HG03064 (cell line): ENCODE results near the gene TMEM43.
"Not testable (repeated sequence)": the region's sequence is repeated elsewhere in the genome, so short reads cannot be mapped to it uniquely, and the experiment has no call there.

ENCODE experiments used
- ATAC-seq: cut with Tn5 transposase; IDR thresholded peaks from one replicate; pipeline ENCODE4 v1.9.1; 2021; ENCODE audit warnings: low read depth; ENCODE audit not compliant: unreplicated experiment

TMEM43 gene

GRCh38 chr3:14120921-14121448 lies 3.9 kb upstream of the TMEM43 start:
- not testable (repeated sequence) for ATAC-seq

- no peak for ATAC-seq
Observed at GRCh38 chr3:14121859-14122258, 3.0 kb upstream of the TMEM43 start.

GRCh38 chr3:14122301-14122700 lies 2.6 kb upstream of the TMEM43 start:
- ATAC-seq = no peak

GRCh38 chr3:14123308-14124222 lies 1.3 kb upstream of the TMEM43 start:
- no peak for ATAC-seq

GRCh38 chr3:14124223-14124614 lies 633 bp upstream of the TMEM43 start:
- ATAC-seq = peak; percentile 34

GRCh38 chr3:14125193-14126016 lies 553 bp downstream of the TMEM43 start:
- ATAC-seq = peak; percentile 16

- no peak for ATAC-seq
Observed at GRCh38 chr3:14126017-14126886, 1.4 kb downstream of the TMEM43 start.

GRCh38 chr3:14126887-14127505 lies 2.1 kb downstream of the TMEM43 start:
- no peak for ATAC-seq

GRCh38 chr3:14127516-14128161 lies 2.8 kb downstream of the TMEM43 start:
- ATAC-seq = no peak

GRCh38 chr3:14128724-14129123 lies 3.9 kb downstream of the TMEM43 start:
- ATAC-seq = no peak

GRCh38 chr3:14129296-14129695 lies 4.4 kb downstream of the TMEM43 start:
- ATAC-seq = no peak

- no peak for ATAC-seq
Observed at GRCh38 chr3:14130230-14130629, 5.4 kb downstream of the TMEM43 start.

GRCh38 chr3:14130707-14131106 lies 5.9 kb downstream of the TMEM43 start:
- ATAC-seq = no peak

- ATAC-seq = no peak
Observed at GRCh38 chr3:14131134-14131533, 6.3 kb downstream of the TMEM43 start.

- no peak for ATAC-seq
Observed at GRCh38 chr3:14132120-14132519, 7.3 kb downstream of the TMEM43 start.

- ATAC-seq = no peak
Observed at GRCh38 chr3:14132689-14133088, 7.8 kb downstream of the TMEM43 start.

- ATAC-seq = no peak
Observed at GRCh38 chr3:14133188-14133800, 8.4 kb downstream of the TMEM43 start.

GRCh38 chr3:14133876-14134275 lies 9.0 kb downstream of the TMEM43 start:
- ATAC-seq = no peak

- ATAC-seq = no peak
Observed at GRCh38 chr3:14134291-14134690, 9.4 kb downstream of the TMEM43 start.
